ENCODE results near the gene SIRPB2. TPM values are rescaled to one million over a fixed set of nuclear protein-coding genes. Genes with fewer than 3 reads are reported as not detected.

The SIRPB2 gene
- total RNA-seq, 2 donors from 2014 or later = not detected

DNA sequence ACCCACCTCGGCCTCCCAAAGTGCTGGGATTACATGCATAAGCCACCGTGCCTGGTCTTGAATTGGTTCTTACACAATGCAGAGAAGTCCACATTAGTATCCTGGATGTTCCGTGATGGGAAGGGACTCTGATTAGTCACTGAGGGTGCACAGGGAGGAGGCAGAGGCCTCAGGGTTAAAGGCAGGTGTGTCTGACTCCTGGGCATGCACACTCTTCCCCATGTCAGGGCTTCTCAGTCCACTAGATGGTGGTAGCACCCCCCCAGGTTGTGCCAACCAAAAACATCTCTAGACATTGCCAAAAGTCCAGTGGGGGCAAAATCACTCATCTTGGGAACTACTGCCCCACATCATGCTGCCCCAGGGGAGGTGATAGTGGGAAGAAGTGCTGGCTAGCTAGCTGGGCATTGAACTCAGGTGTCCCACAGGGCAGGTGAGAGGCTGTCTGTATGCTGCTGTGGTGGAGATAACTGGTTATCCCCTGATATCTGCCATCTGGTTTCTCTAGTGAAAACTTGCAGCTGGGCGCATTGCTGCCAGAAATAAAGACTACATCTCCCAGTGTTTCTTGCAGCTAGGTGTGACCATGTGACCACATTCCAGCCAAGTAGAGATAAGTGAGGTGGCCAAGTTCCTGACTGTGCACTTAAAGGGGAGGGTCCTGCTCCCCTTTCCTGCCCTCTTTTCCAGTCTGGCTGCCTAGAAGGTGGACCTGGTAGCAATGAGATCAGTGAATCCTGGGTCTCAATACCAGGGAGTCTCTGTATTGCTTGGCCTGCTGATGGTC is 16.2 kb downstream of the SIRPB2 start:
- H3K9me3 Mint-ChIP-seq = no peaks in the 10 kb centered on the region
- 87 to 88% methylated on average over 3 to 4 of the region's 4 CpGs for WGBS, 2 experiments (ENCODE audit: insufficient coverage in 1 of 2, insufficient read length in 1 of 2)
- H3K36me3 Mint-ChIP-seq (ENCODE audit: low read depth) = no peaks in the 10 kb centered on the region
- H3K27me3 ChIP-seq (ENCODE audit: control insufficient read depth, insufficient read depth, low read length, poor library complexity, severe bottlenecking) = no peaks in the 10 kb centered on the region
- H3K4me3 ChIP-seq (ENCODE audit: low read length) = no peak overlapping the region
- H3K4me3 Mint-ChIP-seq = no peak overlapping the region
- no peaks in the 10 kb centered on the region for H3K36me3 ChIP-seq (ENCODE audit: control insufficient read depth, insufficient read depth, low read length)
- H3K9me3 ChIP-seq (ENCODE audit: control insufficient read depth, low read length) = no peaks in the 10 kb centered on the region
- H3K27me3 Mint-ChIP-seq (ENCODE audit: insufficient read depth) = peaks cover 4% of the 10 kb centered on the region
- H3K4me1 Mint-ChIP-seq = peaks cover 8% of the 10 kb centered on the region
- no peak overlapping the region for H3K9ac ChIP-seq (ENCODE audit: extremely low read depth, low read length, poor library complexity, severe bottlenecking)
- H3K4me1 ChIP-seq (ENCODE audit: control insufficient read depth, insufficient read depth, low read length) = peaks cover 8% of the 10 kb centered on the region
- DNase-seq = peak; percentile 71
- TF ChIP-seq CTCF (conservative IDR thresholded peaks at IDR 0.05) = peak; percentile 31
- no peak overlapping the region for H3K27ac ChIP-seq (ENCODE audit: low read depth, low read length)
- H3K27ac Mint-ChIP-seq = peak overlapping the region; percentile 31

GRCh38 chr20:1474325-1474724 is 16.9 kb downstream of the SIRPB2 start:
- no peak overlapping the region for H3K27ac Mint-ChIP-seq
- peaks cover 9% of the 10 kb centered on the region for H3K4me1 Mint-ChIP-seq
- Histone ChIP-seq H3K27me3 (ENCODE audit: control insufficient read depth, insufficient read depth, low read length, poor library complexity, severe bottlenecking) (no peaks in the 10 kb centered on the region), H3K9ac (ENCODE audit: extremely low read depth, low read length, poor library complexity, severe bottlenecking) (no peak overlapping the region), H3K36me3 (ENCODE audit: control insufficient read depth, insufficient read depth, low read length) (no peaks in the 10 kb centered on the region), H3K27ac (ENCODE audit: low read depth, low read length) (no peak overlapping the region), H3K9me3 (ENCODE audit: control insufficient read depth, low read length) (no peaks in the 10 kb centered on the region), H3K4me1 (ENCODE audit: control insufficient read depth, insufficient read depth, low read length) (peaks cover 4% of the 10 kb centered on the region), H3K4me3 (ENCODE audit: low read length) (no peak overlapping the region)
- TF ChIP-seq CTCF (conservative IDR thresholded peaks at IDR 0.05) = no peak
- H3K36me3 Mint-ChIP-seq (ENCODE audit: low read depth) = no peaks in the 10 kb centered on the region
- no peaks in the 10 kb centered on the region for H3K9me3 Mint-ChIP-seq
- no peak for DNase-seq
- peaks cover 4% of the 10 kb centered on the region for H3K27me3 Mint-ChIP-seq (ENCODE audit: insufficient read depth)
- no peak overlapping the region for H3K4me3 Mint-ChIP-seq
- 90 to 97% methylated on average over 8 of the region's 8 CpGs for WGBS, 2 experiments (ENCODE audit: insufficient coverage in 1 of 2, insufficient read length in 1 of 2)

DNA sequence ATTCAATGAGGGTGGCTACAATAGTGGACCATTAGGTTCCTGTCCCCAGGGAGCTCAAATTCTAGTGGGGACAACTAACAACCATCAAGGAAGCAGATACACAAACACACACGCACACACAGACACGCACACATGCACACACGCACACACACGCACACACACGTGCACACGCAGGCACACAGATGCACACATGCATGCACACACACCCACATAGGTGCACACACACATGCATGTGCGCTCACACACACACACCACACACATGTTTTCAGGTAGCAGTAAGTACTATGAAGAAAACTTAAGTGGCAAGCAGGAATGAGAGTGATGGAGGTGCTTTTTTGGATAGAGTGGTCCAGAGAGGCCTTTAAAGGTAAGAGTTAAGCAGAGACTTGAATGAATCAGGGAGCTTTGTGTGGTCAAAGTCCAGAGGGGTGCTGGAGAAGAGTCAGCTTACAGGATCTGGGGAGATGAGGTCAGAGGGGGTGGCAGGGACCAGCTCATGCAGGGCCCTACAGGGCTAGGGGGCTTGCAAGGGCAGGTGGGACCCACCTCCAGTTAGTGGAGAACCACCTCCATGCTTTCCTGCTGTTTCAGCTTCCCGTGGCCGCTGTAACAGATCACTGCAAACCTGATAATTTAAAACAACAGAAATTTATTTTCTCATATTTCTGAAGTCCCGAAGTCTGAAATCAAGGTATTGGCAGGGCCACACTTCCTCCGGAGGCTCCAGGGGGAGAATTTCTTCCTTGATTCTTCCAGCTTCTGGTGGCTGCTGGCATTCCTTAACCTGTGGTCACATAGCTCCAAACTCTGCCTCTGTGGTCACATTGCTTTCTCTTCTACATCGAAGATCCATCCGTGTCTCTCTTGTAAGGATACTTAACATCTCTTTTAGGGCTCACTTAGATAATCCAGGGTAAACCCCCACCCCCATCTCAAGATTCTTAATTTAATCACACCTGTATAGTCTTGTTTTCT is 17.7 kb downstream of the SIRPB2 start:
- no peak overlapping the region for H3K4me3 Mint-ChIP-seq
- 88 to 90% methylated on average over 4 to 13 of the region's 13 CpGs for WGBS, 2 experiments (ENCODE audit: insufficient coverage in 1 of 2, insufficient read length in 1 of 2)
- TF ChIP-seq CTCF (conservative IDR thresholded peaks at IDR 0.05) = no peak
- H3K9ac ChIP-seq (ENCODE audit: extremely low read depth, low read length, poor library complexity, severe bottlenecking) = no peak overlapping the region
- no peaks in the 10 kb centered on the region for H3K27me3 ChIP-seq (ENCODE audit: control insufficient read depth, insufficient read depth, low read length, poor library complexity, severe bottlenecking)
- H3K36me3 Mint-ChIP-seq (ENCODE audit: low read depth) = no peaks in the 10 kb centered on the region
- peaks cover 4% of the 10 kb centered on the region for H3K27me3 Mint-ChIP-seq (ENCODE audit: insufficient read depth)
- no peak overlapping the region for H3K27ac ChIP-seq (ENCODE audit: low read depth, low read length)
- peaks cover 4% of the 10 kb centered on the region for H3K4me1 ChIP-seq (ENCODE audit: control insufficient read depth, insufficient read depth, low read length)
- peaks cover 9% of the 10 kb centered on the region for H3K4me1 Mint-ChIP-seq
- H3K9me3 ChIP-seq (ENCODE audit: control insufficient read depth, low read length) = no peaks in the 10 kb centered on the region
- H3K27ac Mint-ChIP-seq = no peak overlapping the region
- no peak for DNase-seq
- H3K9me3 Mint-ChIP-seq = no peaks in the 10 kb centered on the region
- no peaks in the 10 kb centered on the region for H3K36me3 ChIP-seq (ENCODE audit: control insufficient read depth, insufficient read depth, low read length)
- H3K4me3 ChIP-seq (ENCODE audit: low read length) = no peak overlapping the region
